ENCODE measurements around the gene SLC2A11. TPM values are rescaled to one million over a fixed set of nuclear protein-coding genes. Genes with fewer than 3 reads are reported as not detected.

The SLC2A11 gene
- total and polyA plus RNA-seq, 9 of the 15 experiments (the other 6 are each of a cell fraction or from before 2014, with no cell fraction given) = 0.44 to 2.7 (median 2.1) TPM

DNA sequence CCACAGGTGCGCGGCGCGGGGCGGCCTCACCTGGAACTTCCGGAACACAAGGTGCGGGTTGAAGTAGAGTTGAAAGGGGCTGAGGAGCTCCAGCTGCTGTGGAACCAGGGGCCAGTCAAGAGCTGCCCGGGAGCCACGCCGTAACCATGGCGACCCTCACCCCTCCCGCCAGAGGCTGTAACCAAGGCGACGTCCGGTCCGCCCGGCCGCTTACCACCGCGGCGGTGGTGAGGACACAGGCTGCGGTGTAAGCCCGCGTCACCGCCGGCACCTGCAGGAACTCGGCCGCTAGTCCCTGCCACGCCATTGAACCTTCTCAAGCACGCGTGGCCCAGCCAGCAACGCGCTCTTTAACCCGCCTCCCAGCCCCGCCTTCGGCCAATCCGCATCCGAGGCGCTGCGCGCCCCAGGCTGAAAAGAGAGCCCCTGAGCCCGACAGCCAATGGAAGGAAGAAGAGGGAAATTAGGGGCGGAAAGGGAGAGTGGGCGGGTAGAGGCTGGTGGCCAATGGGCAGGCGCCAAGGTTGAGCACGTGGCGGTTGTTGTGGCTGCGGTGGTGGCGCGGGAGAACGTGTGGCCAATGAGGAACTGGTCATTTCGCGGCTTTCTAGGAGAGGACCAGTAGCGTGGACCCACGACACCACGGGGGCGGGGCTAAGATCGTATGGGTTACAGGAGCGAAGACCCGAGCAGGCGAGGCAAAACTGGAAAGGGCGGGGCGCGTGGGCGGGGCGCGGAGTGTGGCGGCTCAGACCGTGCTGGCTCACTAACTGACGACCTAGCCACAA, 18.8 kb upstream of the SLC2A11 start, which contains the start of gene DERL3:
TSS of gene DERL3 (minus strand) at position 326 of the 788 bp plus-strand sequence. CDS start at position 307, 19 bp downstream.
- Histone ChIP-seq H3K9me3 (replicated peaks; ENCODE audit: control insufficient read depth, insufficient read depth, low read depth, low read length) (no peaks in the 10 kb centered on the region), H3K4me1 (replicated peaks in 1 of 2; ENCODE audit: control insufficient read depth in 2 of 2, insufficient read depth in 2 of 2, low read length in 2 of 2) (peaks cover 2 to 43% of the 10 kb centered on the region in 2 experiments; a peak in 4 of 5 replicates), H3K79me2 (ENCODE audit: control insufficient read depth, insufficient read depth, low read length) (no peaks in the 10 kb centered on the region), H3K4me3 (peak within 1 kb of the TSS; percentile 51), H3K4me2 (ENCODE audit: insufficient read depth, low read length) (peak within 1 kb of the TSS; percentile 79), H3K27ac (ENCODE audit: extremely low read depth, low read depth, low read length) (peak within 1 kb of the TSS; percentile 63; the same call in 2 of the 3 replicates), H3K9me1 (ENCODE audit: control insufficient read depth, insufficient read depth, low read length) (no peaks in the 10 kb centered on the region), H3K36me3 (ENCODE audit: control insufficient read depth, insufficient read depth, low read length) (peaks cover 22% of the 10 kb centered on the region; the same call in 2 of the 3 replicates), H4K20me1 (replicated peaks; ENCODE audit: control insufficient read depth, insufficient read depth, low read length) (no peaks in the 10 kb centered on the region; the same call in 1 of the 2 replicates), H3K9ac (ENCODE audit: insufficient read depth in 1 of 2, low read depth in 2 of 2, low read length in 2 of 2) (peak within 1 kb of the TSS; percentile 61 to 87; a peak in 3 of 4 replicates), H2AFZ (ENCODE audit: low read depth, low read length) (peak within 1 kb of the TSS; percentile 96), H3K27me3 (ENCODE audit: control insufficient read depth in 2 of 2, insufficient read depth in 2 of 2, low read length in 2 of 2) (no peaks in the 10 kb centered on the region)
- DNase-seq (ENCODE audit: extremely low read depth in 1 of 4, low spot score in 3 of 4) = peak; percentile 91 to 99 (median 92)
- WGBS (ENCODE audit: insufficient coverage, low coverage, missing lambda C conversion rate) = under 1% methylated on average over 37 of the region's 70 CpGs
- ChIA-PET CTCF (ENCODE audit: low intra/inter-chr PET ratio) (no interaction called here), POLR2A (interaction anchor here (0.8 kb wide), 1 partner anchor 154 kb away, joined by 3 read pairs; no protein-coding TSS in a partner anchor)
- peak; percentile 99 for FAIRE-seq
- ATAC-seq = peak; percentile 96
- intact Hi-C loops (cut with micrococcal nuclease) = no loop called here
- in situ Hi-C loops (cut with MboI) = no loop called here
- BruUV-seq (replicated peaks) = no TSS peak
- TF ChIP-seq SRSF7 (optimal IDR thresholded peaks at IDR 0.05; ENCODE audit: low read depth, low read length) = no peak
- 0 out of 2 replicates have a peak, but pooled peaks have one; percentile 39 for TF ChIP-seq RFX5 (IDR thresholded peaks at IDR 0.05; ENCODE audit: low read depth, low read length)
- peak; percentile 61 for TF ChIP-seq SP2 (IDR thresholded peaks at IDR 0.05; ENCODE audit: extremely low read depth, low read depth, low read length, poor library complexity, severe bottlenecking)
- 0 out of 2 replicates have a peak, but pooled peaks have one; percentile 18 for TF ChIP-seq SMAD4 (CRISPR knock-in tag; conservative IDR thresholded peaks at IDR 0.05)
- TF ChIP-seq CBFA2T2 (conservative IDR thresholded peaks at IDR 0.05) = no peak
- peak; percentile 72 for TF ChIP-seq FIP1L1 (IDR thresholded peaks at IDR 0.05; ENCODE audit: low read depth, low read length, poor library complexity, severe bottlenecking)
- TF ChIP-seq, protein P1, sequence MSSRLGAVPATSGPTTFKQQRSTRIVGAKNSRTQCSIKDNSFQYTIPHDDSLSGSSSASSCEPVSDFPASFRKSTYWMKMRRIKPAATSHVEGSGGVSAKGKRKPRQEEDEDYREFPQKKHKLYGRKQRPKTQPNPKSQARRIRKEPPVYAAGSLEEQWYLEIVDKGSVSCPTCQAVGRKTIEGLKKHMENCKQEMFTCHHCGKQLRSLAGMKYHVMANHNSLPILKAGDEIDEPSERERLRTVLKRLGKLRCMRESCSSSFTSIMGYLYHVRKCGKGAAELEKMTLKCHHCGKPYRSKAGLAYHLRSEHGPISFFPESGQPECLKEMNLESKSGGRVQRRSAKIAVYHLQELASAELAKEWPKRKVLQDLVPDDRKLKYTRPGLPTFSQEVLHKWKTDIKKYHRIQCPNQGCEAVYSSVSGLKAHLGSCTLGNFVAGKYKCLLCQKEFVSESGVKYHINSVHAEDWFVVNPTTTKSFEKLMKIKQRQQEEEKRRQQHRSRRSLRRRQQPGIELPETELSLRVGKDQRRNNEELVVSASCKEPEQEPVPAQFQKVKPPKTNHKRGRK (tag; IDR thresholded peaks at IDR 0.05) = no peak
- TF ChIP-seq, protein P2, sequence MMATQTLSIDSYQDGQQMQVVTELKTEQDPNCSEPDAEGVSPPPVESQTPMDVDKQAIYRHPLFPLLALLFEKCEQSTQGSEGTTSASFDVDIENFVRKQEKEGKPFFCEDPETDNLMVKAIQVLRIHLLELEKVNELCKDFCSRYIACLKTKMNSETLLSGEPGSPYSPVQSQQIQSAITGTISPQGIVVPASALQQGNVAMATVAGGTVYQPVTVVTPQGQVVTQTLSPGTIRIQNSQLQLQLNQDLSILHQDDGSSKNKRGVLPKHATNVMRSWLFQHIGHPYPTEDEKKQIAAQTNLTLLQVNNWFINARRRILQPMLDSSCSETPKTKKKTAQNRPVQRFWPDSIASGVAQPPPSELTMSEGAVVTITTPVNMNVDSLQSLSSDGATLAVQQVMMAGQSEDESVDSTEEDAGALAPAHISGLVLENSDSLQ (IDR thresholded peaks at IDR 0.05) = peak; percentile 55
- no peak for TF ChIP-seq FOXJ2 (tag; IDR thresholded peaks at IDR 0.05)
- no peak for TF ChIP-seq GATAD2A (IDR thresholded peaks at IDR 0.05)
- TF ChIP-seq, protein P3, sequence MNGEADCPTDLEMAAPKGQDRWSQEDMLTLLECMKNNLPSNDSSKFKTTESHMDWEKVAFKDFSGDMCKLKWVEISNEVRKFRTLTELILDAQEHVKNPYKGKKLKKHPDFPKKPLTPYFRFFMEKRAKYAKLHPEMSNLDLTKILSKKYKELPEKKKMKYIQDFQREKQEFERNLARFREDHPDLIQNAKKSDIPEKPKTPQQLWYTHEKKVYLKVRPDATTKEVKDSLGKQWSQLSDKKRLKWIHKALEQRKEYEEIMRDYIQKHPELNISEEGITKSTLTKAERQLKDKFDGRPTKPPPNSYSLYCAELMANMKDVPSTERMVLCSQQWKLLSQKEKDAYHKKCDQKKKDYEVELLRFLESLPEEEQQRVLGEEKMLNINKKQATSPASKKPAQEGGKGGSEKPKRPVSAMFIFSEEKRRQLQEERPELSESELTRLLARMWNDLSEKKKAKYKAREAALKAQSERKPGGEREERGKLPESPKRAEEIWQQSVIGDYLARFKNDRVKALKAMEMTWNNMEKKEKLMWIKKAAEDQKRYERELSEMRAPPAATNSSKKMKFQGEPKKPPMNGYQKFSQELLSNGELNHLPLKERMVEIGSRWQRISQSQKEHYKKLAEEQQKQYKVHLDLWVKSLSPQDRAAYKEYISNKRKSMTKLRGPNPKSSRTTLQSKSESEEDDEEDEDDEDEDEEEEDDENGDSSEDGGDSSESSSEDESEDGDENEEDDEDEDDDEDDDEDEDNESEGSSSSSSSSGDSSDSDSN (IDR thresholded peaks at IDR 0.05; ENCODE audit: borderline replicate concordance in 1 of 2, low read depth in 2 of 2, low read length in 2 of 2) = no peak
- TF ChIP-seq BHLHE40 (IDR thresholded peaks at IDR 0.05; ENCODE audit: low read length) = peak; percentile 82
- no peak for TF ChIP-seq NR0B1 (IDR thresholded peaks at IDR 0.05; ENCODE audit: partially characterized antibody)
- no peak for TF ChIP-seq ZBTB7A (IDR thresholded peaks at IDR 0.05; ENCODE audit: borderline replicate concordance, control insufficient read depth, low read depth, low read length)
